H1 (cell line): Measurements from ENCODE around the gene OR8B4. TPM values are rescaled to one million over a fixed set of nuclear protein-coding genes. Genes with fewer than 3 reads are reported as not detected.

Experiments used
- CBX5 ChIP-seq: fragments of 300-800, 300-1000 bp; sonication (generic); IDR thresholded peaks from 2 replicates; pipeline ENCODE4 v1.7.1; 2016; ENCODE audit warnings: antibody characterized with exemption, low read length, low read depth
- TCF12 ChIP-seq: IDR thresholded peaks from 2 replicates; pipeline ENCODE4 v1.6.1; 2011; ENCODE audit warnings: low read depth, mild to moderate bottlenecking, low read length
- polyA plus RNA-seq, 7 experiments: library from polyadenylated mRNA; depleted of rRNA in 3 of 7; stranded (reverse) in 5 of 7; unstranded in 2 of 7; fragments of >200 nt in 5 of 7; fragments of 200-250 nt in 2 of 7; gene quantifications; 1 replicate in 5 of 7; 2 replicates in 1 of 7; 4 replicates in 1 of 7; pipeline versions ENCODE4 v1.2.1 to v1.2.3, GENCODE V29; 2011 to 2013; ENCODE audit warnings: missing spikeins in 2 of 7, mixed read lengths in 2 of 7
- total RNA-seq: library from RNA; stranded (reverse); fragmentation: NEBNext Ultra II Directional; extraction: Animal tissue kit (Norgen Biotek cat#: 25700); gene quantifications from 2 replicates; pipeline ENCODE4 v1.2.1, GENCODE V29; 2021

Gene OR8B4
- total and polyA plus RNA-seq, 2 of the 8 experiments (the other 6 are each of a cell fraction or from before 2014, with no cell fraction given), result not detected

DNA sequence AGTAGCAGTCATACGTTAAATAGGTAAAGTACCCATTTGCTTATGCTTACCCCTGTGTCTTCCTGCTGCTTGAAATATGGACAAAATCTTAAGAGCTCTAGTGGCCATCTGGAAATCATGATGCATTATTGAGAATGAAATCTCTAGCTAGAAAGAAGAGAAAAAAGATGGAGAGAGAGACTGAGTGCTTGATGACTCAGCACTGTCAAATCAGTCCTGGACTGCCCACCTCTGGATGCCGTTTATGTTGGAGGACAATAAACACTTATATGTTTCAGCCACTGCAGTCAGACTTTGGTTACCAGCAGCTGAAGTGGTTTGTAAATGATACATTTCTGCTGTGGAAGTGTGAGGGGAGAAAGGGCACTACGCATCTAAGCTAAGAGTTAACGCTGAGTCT is 3.6 kb downstream of the OR8B4 start (continued):
- no peak for TF ChIP-seq CBX5
- TF ChIP-seq TCF12, result no peak
